ENCODE measurements around the gene ZBTB21.

Gene ZBTB21

GRCh38 chr21:42019706-42020105 is 9.5 kb upstream of the ZBTB21 start:
- no peak for FAIRE-seq
- DNase-seq (ENCODE audit: insufficient read length, low spot score), result no peak
- TF ChIP-seq POLR2A (IDR thresholded peaks at IDR 0.05; ENCODE audit: low read depth, low read length), result no peak

- no peak for TF ChIP-seq POLR2A (IDR thresholded peaks at IDR 0.05; ENCODE audit: low read depth, low read length)
- no peak for DNase-seq (ENCODE audit: insufficient read length, low spot score)
Measured at GRCh38 chr21:42019101-42019605, 9.0 kb upstream of the ZBTB21 start.

GRCh38 chr21:42017022-42017421 is 6.9 kb upstream of the ZBTB21 start:
- DNase-seq (ENCODE audit: insufficient read length, low spot score), result no peak
- no peak for TF ChIP-seq POLR2A (IDR thresholded peaks at IDR 0.05; ENCODE audit: low read depth, low read length)
- FAIRE-seq, result no peak

More at GRCh38 chr21:42019101-42019605, 9.0 kb upstream of the ZBTB21 start:
- no peak for FAIRE-seq

- DNase-seq (ENCODE audit: insufficient read length, low spot score) (no peak), FAIRE-seq (no peak)
- no peak for TF ChIP-seq POLR2A (IDR thresholded peaks at IDR 0.05; ENCODE audit: low read depth, low read length)
Measured at GRCh38 chr21:42016364-42016985, 6.3 kb upstream of the ZBTB21 start.

- no peak for TF ChIP-seq POLR2A (IDR thresholded peaks at IDR 0.05; ENCODE audit: low read depth, low read length)
- DNase-seq (ENCODE audit: insufficient read length, low spot score), result no peak
Measured at GRCh38 chr21:42013931-42014330, 3.8 kb upstream of the ZBTB21 start.

GRCh38 chr21:42013376-42013775 is 3.2 kb upstream of the ZBTB21 start:
- TF ChIP-seq POLR2A (IDR thresholded peaks at IDR 0.05; ENCODE audit: low read depth, low read length), result no peak
- FAIRE-seq, result no peak
- no peak for DNase-seq (ENCODE audit: insufficient read length, low spot score)

More at GRCh38 chr21:42013931-42014330, 3.8 kb upstream of the ZBTB21 start:
- no peak for FAIRE-seq

- FAIRE-seq, result no peak
- no peak for TF ChIP-seq POLR2A (IDR thresholded peaks at IDR 0.05; ENCODE audit: low read depth, low read length)
- no peak for DNase-seq (ENCODE audit: insufficient read length, low spot score)
Measured at GRCh38 chr21:42012763-42013329, 2.7 kb upstream of the ZBTB21 start.

- FAIRE-seq (no peak), DNase-seq (ENCODE audit: insufficient read length, low spot score) (no peak)
- no peak for TF ChIP-seq POLR2A (IDR thresholded peaks at IDR 0.05; ENCODE audit: low read depth, low read length)
Measured at GRCh38 chr21:42012344-42012743, 2.2 kb upstream of the ZBTB21 start.

- FAIRE-seq, result no peak
- peak; percentile 73; the same call in 1 of the 2 replicates for TF ChIP-seq POLR2A (IDR thresholded peaks at IDR 0.05; ENCODE audit: low read depth, low read length)
- peak; percentile 56 for DNase-seq (ENCODE audit: insufficient read length, low spot score)
Measured at GRCh38 chr21:42010507-42011495, 641 bp upstream of the ZBTB21 start.

- TF ChIP-seq POLR2A (IDR thresholded peaks at IDR 0.05; ENCODE audit: low read depth, low read length), result no peak
- FAIRE-seq (no peak), DNase-seq (ENCODE audit: insufficient read length, low spot score) (no peak)
Measured at GRCh38 chr21:42009018-42009830, 936 bp downstream of the ZBTB21 start.

GRCh38 chr21:42007356-42007940 is 2.7 kb downstream of the ZBTB21 start:
- no peak for TF ChIP-seq POLR2A (IDR thresholded peaks at IDR 0.05; ENCODE audit: low read depth, low read length)
- DNase-seq (ENCODE audit: insufficient read length, low spot score) (no peak), FAIRE-seq (no peak)

- DNase-seq (ENCODE audit: insufficient read length, low spot score), result no peak
- no peak for TF ChIP-seq POLR2A (IDR thresholded peaks at IDR 0.05; ENCODE audit: low read depth, low read length)
- FAIRE-seq, result no peak
Measured at GRCh38 chr21:42006765-42007164, 3.4 kb downstream of the ZBTB21 start.
